ENCODE data around the gene LIX1L.

DNA sequence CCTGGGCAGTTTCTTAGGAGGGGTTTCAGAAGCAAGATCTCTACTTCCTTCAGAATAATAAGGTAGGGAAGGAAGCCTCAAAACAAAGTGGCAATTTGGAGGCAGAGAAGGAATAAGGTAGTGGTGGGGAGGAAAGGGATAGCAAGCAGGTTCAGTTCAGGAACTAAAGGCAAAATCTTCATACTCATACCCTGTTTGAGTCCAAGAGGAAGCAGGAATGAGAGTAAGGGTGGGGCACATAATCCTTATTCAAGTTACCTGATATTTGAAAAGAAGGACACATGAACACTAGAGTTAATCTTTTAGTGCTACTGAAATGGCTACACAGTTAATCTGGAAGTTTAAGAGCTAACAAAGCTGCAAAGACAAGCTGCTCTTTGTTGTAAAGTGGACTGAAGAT, 22.1 kb downstream of the LIX1L start:
- TF ChIP-seq POLR2A (IDR thresholded peaks at IDR 0.05; ENCODE audit: low read depth, low read length) (no peak), POLR2AphosphoS5 (IDR thresholded peaks at IDR 0.05; ENCODE audit: low read depth, low read length) (no peak)

Measured in GM12892 (cell line).